HepG2 (cell line): Measurements from ENCODE around the gene P3H4. TPM values are rescaled to one million over a fixed set of nuclear protein-coding genes. Genes with fewer than 3 reads are reported as not detected.

Source experiments
- CTCF ChIP-seq: sonication (generic); formaldehyde crosslinking; IDR thresholded peaks from 2 replicates; pipeline ENCODE4 v1.5.0; 2020; ENCODE audit warnings: mild to moderate bottlenecking, missing genetic modification reagents, moderate library complexity
- ELK4 ChIP-seq: sonication (generic); formaldehyde crosslinking; IDR thresholded peaks from 2 replicates; pipeline ENCODE4 v1.9.0; 2021; ENCODE audit warnings: missing genetic modification reagents, borderline replicate concordance
- HNRNPL ChIP-seq: fragments of 200-400 bp; formaldehyde crosslinking; IDR thresholded peaks from 2 replicates; pipeline ENCODE4 v1.6.1; 2017; ENCODE audit warnings: mild to moderate bottlenecking, low read depth, low read length
- KAT2B ChIP-seq: fragments of 150-350 bp; IDR thresholded peaks from 2 replicates; pipeline ENCODE4 v1.6.1; 2014; ENCODE audit warnings: low read depth, low read length, borderline replicate concordance
- PBX2 ChIP-seq: IDR thresholded peaks from 2 replicates; pipeline ENCODE4 v1.6.1; 2016; ENCODE audit warnings: control low read depth
- REXO4 ChIP-seq: sonication (generic); formaldehyde crosslinking; IDR thresholded peaks from 2 replicates; pipeline ENCODE4 v1.8.0; 2022; ENCODE audit warnings: missing genetic modification reagents, mild to moderate bottlenecking, borderline replicate concordance
- SSRP1 ChIP-seq: IDR thresholded peaks from 2 replicates; pipeline ENCODE4 v1.6.1; 2016; ENCODE audit warnings: control low read depth
- TFDP2 ChIP-seq: sonication (generic); formaldehyde crosslinking; IDR thresholded peaks from 2 replicates; pipeline ENCODE4 v1.4.0; 2020; ENCODE audit warnings: missing genetic modification reagents
- WIZ ChIP-seq: sonication (generic); formaldehyde crosslinking; IDR thresholded peaks from 2 replicates; pipeline ENCODE4 v1.5.1; 2020; ENCODE audit warnings: mild to moderate bottlenecking, missing genetic modification reagents
- ZBTB33 ChIP-seq: sonication (generic); formaldehyde crosslinking; IDR thresholded peaks from 2 replicates; pipeline ENCODE4 v1.4.0; 2020; ENCODE audit warnings: missing genetic modification reagents
- ZFP37 ChIP-seq: sonication (generic); formaldehyde crosslinking; IDR thresholded peaks from 2 replicates; pipeline ENCODE4 v1.4.0; 2020; ENCODE audit warnings: missing genetic modification reagents, borderline replicate concordance
- ZNF3 ChIP-seq: IDR thresholded peaks from 2 replicates; pipeline ENCODE4 v1.7.0; 2017; ENCODE audit warnings: inconsistent platforms
- ZNF547 ChIP-seq: sonication (generic); formaldehyde crosslinking; IDR thresholded peaks from 2 replicates; pipeline ENCODE4 v1.5.1; 2020; ENCODE audit warnings: mild to moderate bottlenecking, missing genetic modification reagents
- ZNF646 ChIP-seq: sonication (generic); formaldehyde crosslinking; IDR thresholded peaks from 2 replicates; pipeline ENCODE4 v1.9.0; 2021; ENCODE audit warnings: mild to moderate bottlenecking, missing genetic modification reagents
- polyA plus RNA-seq, 8 experiments: library from polyadenylated mRNA; depleted of rRNA in 3 of 8; stranded (reverse) in 7 of 8; unstranded in 1 of 8; fragments of >200 nt; fragmentation: Illumina TruSeq in 4 of 8; extraction: Trizol in 4 of 8; gene quantifications; 2 replicates each; pipeline versions ENCODE4 v1.2.1 to v1.2.3, GENCODE V29; 2011 to 2016; ENCODE audit warnings: low read depth in 4 of 8, missing spikeins in 1 of 8, mixed read lengths in 1 of 8; ENCODE audit not compliant: insufficient read depth in 1 of 8
- total RNA-seq, 5 experiments: library from RNA; depleted of rRNA; stranded (reverse); fragments of >200 nt; fragmentation: Illumina TruSeq; extraction: Trizol; gene quantifications; 2 replicates each; pipeline ENCODE4 v1.2.3, GENCODE V29; 2016; ENCODE audit warnings: low read depth in 1 of 5

The P3H4 gene
- total and polyA plus RNA-seq, 2 of the 13 experiments (the other 11 are each of a cell fraction or from before 2014, with no cell fraction given), result 37.1 to 50.6 TPM

GRCh38 chr17:41800601-41801373 is 11.0 kb downstream of the P3H4 start (continued):
- TF ChIP-seq ZNF3 (CRISPR knock-in tag) (no peak), SSRP1 (CRISPR knock-in tag) (no peak), ZBTB33 (CRISPR knock-in tag) (no peak), ZNF547 (CRISPR knock-in tag) (no peak), WIZ (CRISPR knock-in tag) (no peak), HNRNPL (no peak), ELK4 (CRISPR knock-in tag) (no peak), REXO4 (no peak), CTCF (CRISPR knock-in tag) (no peak), PBX2 (no peak), ZNF646 (CRISPR knock-in tag) (peak; percentile 66; the same call in 1 of the 2 replicates), ZFP37 (CRISPR knock-in tag) (no peak), TFDP2 (no peak), KAT2B (no peak)
